ENCODE measurements around the gene CASR.
A peak's percentile ranks its signal among the peaks of the same experiment; 100 is the strongest.
"Not testable (repeated sequence)": the region's sequence is repeated elsewhere in the genome, so short reads cannot be mapped to it uniquely, and the experiment has no call there.

Gene CASR

GRCh38 chr3:122183521-122183892 lies at the start of gene CASR:
TSS of gene CASR (plus strand) at chr3:122183668. CDS start at chr3:122254190, 70,522 bp downstream.
- peaks cover 8% of the 10 kb centered on the region for H3K4me1 Mint-ChIP-seq
- no peak for DNase-seq (ENCODE audit: low spot score in 2 of 2)
- no peak within 1 kb of the TSS for H3K27ac Mint-ChIP-seq
- no peaks in the 10 kb centered on the region for H3K9me3 Mint-ChIP-seq
- peak within 1 kb of the TSS; percentile 69 for H3K4me3 Mint-ChIP-seq
- peaks cover 5% of the 10 kb centered on the region for H3K36me3 Mint-ChIP-seq
- ATAC-seq = peak; percentile 44

GRCh38 chr3:122146466-122146865 lies 37.0 kb upstream of the CASR start:
- ATAC-seq (peak; percentile 100), DNase-seq (ENCODE audit: low spot score in 2 of 2) (peak; percentile 35 to 87)
- peaks cover 22% of the 10 kb centered on the region for H3K4me1 Mint-ChIP-seq

GRCh38 chr3:122148941-122149627 lies 34.4 kb upstream of the CASR start:
- peaks cover 7% of the 10 kb centered on the region for H3K9me3 Mint-ChIP-seq
- no peak overlapping the region for H3K4me3 Mint-ChIP-seq
- DNase-seq (ENCODE audit: low spot score in 2 of 2) (no peak), ATAC-seq (peak; percentile 42)
- H3K27ac Mint-ChIP-seq = peak overlapping the region; percentile 67
- peaks cover 7% of the 10 kb centered on the region for H3K36me3 Mint-ChIP-seq
- H3K4me1 Mint-ChIP-seq = peaks cover 22% of the 10 kb centered on the region

More at GRCh38 chr3:122146466-122146865, 37.0 kb upstream of the CASR start:
- peaks cover 7% of the 10 kb centered on the region for H3K36me3 Mint-ChIP-seq
- H3K4me3 Mint-ChIP-seq = peak overlapping the region; percentile 4
- H3K27ac Mint-ChIP-seq = peak overlapping the region; percentile 95
- H3K9me3 Mint-ChIP-seq = peaks cover 5% of the 10 kb centered on the region

GRCh38 chr3:122151480-122151879 lies 32.0 kb upstream of the CASR start:
- peaks cover 4% of the 10 kb centered on the region for H3K36me3 Mint-ChIP-seq
- H3K4me3 Mint-ChIP-seq = no peak overlapping the region
- peaks cover 23% of the 10 kb centered on the region for H3K9me3 Mint-ChIP-seq
- no peak for DNase-seq (ENCODE audit: low spot score in 2 of 2)
- peaks cover 21% of the 10 kb centered on the region for H3K4me1 Mint-ChIP-seq
- ATAC-seq = peak; percentile 22
- H3K27ac Mint-ChIP-seq = no peak overlapping the region

GRCh38 chr3:122164983-122165382 lies 18.5 kb upstream of the CASR start:
- H3K4me3 Mint-ChIP-seq; H3K36me3 Mint-ChIP-seq; H3K27ac Mint-ChIP-seq; DNase-seq (ENCODE audit: low spot score in 2 of 2); ATAC-seq; H3K9me3 Mint-ChIP-seq; H3K4me1 Mint-ChIP-seq: not testable (repeated sequence)

- Mint-ChIP-seq H3K36me3 (no peaks in the 10 kb centered on the region), H3K4me3 (no peak overlapping the region), H3K4me1 (no peaks in the 10 kb centered on the region), H3K9me3 (peaks cover 6% of the 10 kb centered on the region), H3K27ac (no peak overlapping the region)
- ATAC-seq (peak; percentile 37), DNase-seq (ENCODE audit: low spot score in 2 of 2) (no peak)
Measured at GRCh38 chr3:122167630-122168029, 15.8 kb upstream of the CASR start.

- no peak overlapping the region for H3K4me3 Mint-ChIP-seq
- ATAC-seq (peak; percentile 51), DNase-seq (ENCODE audit: low spot score in 2 of 2) (no peak)
- H3K36me3 Mint-ChIP-seq = no peaks in the 10 kb centered on the region
- peaks cover 6% of the 10 kb centered on the region for H3K9me3 Mint-ChIP-seq
- H3K4me1 Mint-ChIP-seq = no peaks in the 10 kb centered on the region
- H3K27ac Mint-ChIP-seq = no peak overlapping the region
Measured at GRCh38 chr3:122168044-122168443, 15.4 kb upstream of the CASR start.

GRCh38 chr3:122169911-122170310 lies 13.6 kb upstream of the CASR start:
- DNase-seq (ENCODE audit: low spot score in 2 of 2) (no peak), ATAC-seq (no peak)
- H3K36me3 Mint-ChIP-seq = no peaks in the 10 kb centered on the region
- H3K9me3 Mint-ChIP-seq = peaks cover 6% of the 10 kb centered on the region
- no peaks in the 10 kb centered on the region for H3K4me1 Mint-ChIP-seq
- no peak overlapping the region for H3K4me3 Mint-ChIP-seq
- H3K27ac Mint-ChIP-seq = no peak overlapping the region

- not testable (repeated sequence) for DNase-seq (ENCODE audit: low spot score in 2 of 2); H3K9me3 Mint-ChIP-seq; H3K36me3 Mint-ChIP-seq; H3K27ac Mint-ChIP-seq; ATAC-seq; H3K4me3 Mint-ChIP-seq; H3K4me1 Mint-ChIP-seq
Measured at GRCh38 chr3:122171361-122171760, 12.1 kb upstream of the CASR start.

GRCh38 chr3:122178711-122179110 lies 4.8 kb upstream of the CASR start:
- H3K4me3 Mint-ChIP-seq = no peak overlapping the region
- no peak for DNase-seq (ENCODE audit: low spot score in 2 of 2)
- no peaks in the 10 kb centered on the region for H3K9me3 Mint-ChIP-seq
- H3K36me3 Mint-ChIP-seq = peaks cover 3% of the 10 kb centered on the region
- no peak overlapping the region for H3K27ac Mint-ChIP-seq
- ATAC-seq = no peak
- H3K4me1 Mint-ChIP-seq = peaks cover 4% of the 10 kb centered on the region

GRCh38 chr3:122183893-122184590 lies 574 bp downstream of the CASR start:
- DNase-seq (ENCODE audit: low spot score in 2 of 2) (no peak), ATAC-seq (peak; percentile 44)
- H3K36me3 Mint-ChIP-seq = peaks cover 5% of the 10 kb centered on the region
- peak overlapping the region; percentile 69 for H3K4me3 Mint-ChIP-seq
- H3K27ac Mint-ChIP-seq = no peak overlapping the region
- no peaks in the 10 kb centered on the region for H3K9me3 Mint-ChIP-seq
- H3K4me1 Mint-ChIP-seq = peaks cover 8% of the 10 kb centered on the region

GRCh38 chr3:122184591-122184929 lies 1.1 kb downstream of the CASR start:
- Mint-ChIP-seq H3K4me3 (peak overlapping the region; percentile 69), H3K27ac (no peak overlapping the region), H3K9me3 (no peaks in the 10 kb centered on the region), H3K36me3 (peaks cover 5% of the 10 kb centered on the region), H3K4me1 (peaks cover 8% of the 10 kb centered on the region)
- DNase-seq (ENCODE audit: low spot score in 2 of 2) (no peak), ATAC-seq (no peak)

- DNase-seq (ENCODE audit: low spot score in 2 of 2) (no peak), ATAC-seq (no peak)
- Mint-ChIP-seq H3K27ac (no peak overlapping the region), H3K9me3 (no peaks in the 10 kb centered on the region), H3K4me1 (peaks cover 8% of the 10 kb centered on the region), H3K36me3 (peaks cover 5% of the 10 kb centered on the region), H3K4me3 (no peak overlapping the region)
Measured at GRCh38 chr3:122186372-122186771, 2.9 kb downstream of the CASR start.

- Mint-ChIP-seq H3K4me3 (no peak overlapping the region), H3K36me3 (peaks cover 2% of the 10 kb centered on the region), H3K9me3 (no peaks in the 10 kb centered on the region), H3K4me1 (peaks cover 3% of the 10 kb centered on the region), H3K27ac (no peak overlapping the region)
- no peak for ATAC-seq
- no peak for DNase-seq (ENCODE audit: low spot score in 2 of 2)
Measured at GRCh38 chr3:122188737-122189136, 5.3 kb downstream of the CASR start.

- H3K4me3 Mint-ChIP-seq = no peak overlapping the region
- no peaks in the 10 kb centered on the region for H3K36me3 Mint-ChIP-seq
- no peak for ATAC-seq
- H3K4me1 Mint-ChIP-seq = no peaks in the 10 kb centered on the region
- H3K27ac Mint-ChIP-seq = no peak overlapping the region
- DNase-seq (ENCODE audit: low spot score in 2 of 2) = no peak
- no peaks in the 10 kb centered on the region for H3K9me3 Mint-ChIP-seq
Measured at GRCh38 chr3:122189357-122189756, 5.9 kb downstream of the CASR start.

GRCh38 chr3:122190525-122190924 lies 7.1 kb downstream of the CASR start:
- H3K4me1 Mint-ChIP-seq = peaks cover 9% of the 10 kb centered on the region
- no peak overlapping the region for H3K4me3 Mint-ChIP-seq
- H3K36me3 Mint-ChIP-seq = no peaks in the 10 kb centered on the region
- H3K9me3 Mint-ChIP-seq = no peaks in the 10 kb centered on the region
- no peak for DNase-seq (ENCODE audit: low spot score in 2 of 2)
- no peak overlapping the region for H3K27ac Mint-ChIP-seq
- no peak for ATAC-seq

Data from stimulated activated effector memory CD8-positive, alpha-beta T cell treated with anti-CD3 and anti-CD28 coated beads, Interleukin-12 subunit alpha, Interleukin-12 subunit beta, amount 100 ng/mL, for 72 hours (primary cell).